ENCODE results near the gene KCNK10. TPM values are rescaled to one million over a fixed set of nuclear protein-coding genes. Genes with fewer than 3 reads are reported as not detected.

The KCNK10 gene
- total and polyA plus RNA-seq, 2 experiments from 2014 or later = 1.6 to 1.7 TPM

DNA sequence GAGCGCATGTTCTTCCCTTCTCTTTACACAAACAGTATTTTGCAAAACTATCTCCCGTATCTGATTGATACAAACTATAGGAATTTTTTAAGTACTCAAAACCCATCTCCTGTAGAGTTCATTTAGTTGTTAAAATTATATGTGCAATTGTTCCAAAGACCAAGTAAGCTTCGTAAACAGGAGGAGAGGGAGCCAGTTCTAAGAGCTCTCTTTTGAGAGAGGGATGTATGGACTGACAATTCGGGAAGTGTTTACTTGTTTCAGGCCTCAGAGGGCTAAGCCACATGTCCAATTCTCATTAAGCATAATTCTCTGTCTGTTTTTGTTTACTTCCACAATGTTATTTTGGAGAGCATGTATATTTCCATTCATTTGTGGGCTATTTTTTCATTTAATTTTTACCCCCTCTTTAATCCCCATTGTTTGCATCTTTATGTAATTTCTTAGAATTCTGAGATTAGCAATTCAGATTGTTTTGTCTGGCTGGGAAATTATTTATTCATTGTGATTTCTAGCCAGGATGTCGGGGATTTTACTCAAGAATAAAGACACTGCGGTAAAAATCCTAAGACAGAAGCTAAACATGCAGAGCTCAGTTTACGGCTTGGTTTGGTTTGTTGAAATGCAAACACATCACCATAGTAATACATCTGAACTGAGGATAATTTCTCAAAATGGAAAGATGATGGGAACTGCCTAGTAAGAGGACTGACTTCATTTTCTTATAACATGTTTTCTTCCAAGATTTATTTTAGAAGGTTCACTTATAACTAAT lies 126.8 kb downstream of the KCNK10 start:
- Histone ChIP-seq H4K20me1 (ENCODE audit: insufficient read depth, poor library complexity, severe bottlenecking) (no peaks in the 10 kb centered on the region), H3K27me3 (no peaks in the 10 kb centered on the region), H3K36me3 (replicated peaks; ENCODE audit: insufficient read depth, low read depth) (no peaks in the 10 kb centered on the region), H3K27ac (no peak overlapping the region), H3K4me2 (peak overlapping the region; percentile 40), H3K9me2 (replicated peaks; ENCODE audit: insufficient read depth) (no peaks in the 10 kb centered on the region), H3K79me2 (no peaks in the 10 kb centered on the region), H3K4me3 (no peak overlapping the region), H3K4me1 (ENCODE audit: insufficient read depth) (peaks cover 12% of the 10 kb centered on the region), H3K9me3 (ENCODE audit: low read depth) (no peaks in the 10 kb centered on the region), H2AFZ (no peak overlapping the region)
- DNase-seq (ENCODE audit: low spot score) = no peak
- 61% methylated on average over 7 of the region's 7 CpGs for WGBS (ENCODE audit: low lambda C conversion rate, missing lambda C conversion rate)
- no peak for TF ChIP-seq EZH2 (IDR thresholded peaks at IDR 0.05; ENCODE audit: borderline replicate concordance)
- TF ChIP-seq EZH2phosphoT487 (IDR thresholded peaks at IDR 0.05; ENCODE audit: low read depth, severe bottlenecking, unreplicated experiment) = no peak
- TF ChIP-seq, protein P1, sequence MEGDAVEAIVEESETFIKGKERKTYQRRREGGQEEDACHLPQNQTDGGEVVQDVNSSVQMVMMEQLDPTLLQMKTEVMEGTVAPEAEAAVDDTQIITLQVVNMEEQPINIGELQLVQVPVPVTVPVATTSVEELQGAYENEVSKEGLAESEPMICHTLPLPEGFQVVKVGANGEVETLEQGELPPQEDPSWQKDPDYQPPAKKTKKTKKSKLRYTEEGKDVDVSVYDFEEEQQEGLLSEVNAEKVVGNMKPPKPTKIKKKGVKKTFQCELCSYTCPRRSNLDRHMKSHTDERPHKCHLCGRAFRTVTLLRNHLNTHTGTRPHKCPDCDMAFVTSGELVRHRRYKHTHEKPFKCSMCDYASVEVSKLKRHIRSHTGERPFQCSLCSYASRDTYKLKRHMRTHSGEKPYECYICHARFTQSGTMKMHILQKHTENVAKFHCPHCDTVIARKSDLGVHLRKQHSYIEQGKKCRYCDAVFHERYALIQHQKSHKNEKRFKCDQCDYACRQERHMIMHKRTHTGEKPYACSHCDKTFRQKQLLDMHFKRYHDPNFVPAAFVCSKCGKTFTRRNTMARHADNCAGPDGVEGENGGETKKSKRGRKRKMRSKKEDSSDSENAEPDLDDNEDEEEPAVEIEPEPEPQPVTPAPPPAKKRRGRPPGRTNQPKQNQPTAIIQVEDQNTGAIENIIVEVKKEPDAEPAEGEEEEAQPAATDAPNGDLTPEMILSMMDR (IDR thresholded peaks at IDR 0.05; ENCODE audit: poor library complexity) = no peak

DNA sequence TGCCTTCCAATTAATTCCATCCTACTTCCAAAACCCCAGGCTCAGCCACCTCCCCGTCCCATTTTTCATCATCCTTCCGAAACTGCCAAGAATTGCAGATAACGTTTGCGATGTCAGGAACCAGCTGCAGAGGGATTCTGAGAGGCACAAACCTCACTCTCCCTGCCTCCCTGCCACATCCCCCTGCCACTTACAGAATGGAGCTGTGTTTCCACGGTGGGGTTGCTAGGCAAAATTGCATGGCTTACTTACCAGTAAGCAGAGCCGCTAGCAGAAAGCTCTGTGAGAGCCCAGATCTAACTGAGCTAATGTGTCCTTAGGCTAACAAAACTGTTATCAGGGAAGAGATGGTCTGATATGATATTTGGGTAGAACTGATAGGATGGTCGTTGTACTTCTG lies 127.4 kb downstream of the KCNK10 start:
- peak; percentile 22 for DNase-seq (ENCODE audit: low spot score)
- Histone ChIP-seq H3K27me3 (no peaks in the 10 kb centered on the region), H2AFZ (no peak overlapping the region), H3K4me2 (peak overlapping the region; percentile 40), H3K4me1 (ENCODE audit: insufficient read depth) (peaks cover 12% of the 10 kb centered on the region), H3K9me3 (ENCODE audit: low read depth) (no peaks in the 10 kb centered on the region), H3K4me3 (no peak overlapping the region), H3K79me2 (no peaks in the 10 kb centered on the region), H3K27ac (no peak overlapping the region), H4K20me1 (ENCODE audit: insufficient read depth, poor library complexity, severe bottlenecking) (no peaks in the 10 kb centered on the region), H3K9me2 (replicated peaks; ENCODE audit: insufficient read depth) (no peaks in the 10 kb centered on the region), H3K36me3 (replicated peaks; ENCODE audit: insufficient read depth, low read depth) (no peaks in the 10 kb centered on the region)
- 14% methylated on average over 7 of the region's 7 CpGs for WGBS (ENCODE audit: low lambda C conversion rate, missing lambda C conversion rate)
- TF ChIP-seq, protein P1 (IDR thresholded peaks at IDR 0.05; ENCODE audit: poor library complexity) = no peak
- TF ChIP-seq EZH2phosphoT487 (IDR thresholded peaks at IDR 0.05; ENCODE audit: low read depth, severe bottlenecking, unreplicated experiment) (no peak), EZH2 (IDR thresholded peaks at IDR 0.05; ENCODE audit: borderline replicate concordance) (no peak)

DNA sequence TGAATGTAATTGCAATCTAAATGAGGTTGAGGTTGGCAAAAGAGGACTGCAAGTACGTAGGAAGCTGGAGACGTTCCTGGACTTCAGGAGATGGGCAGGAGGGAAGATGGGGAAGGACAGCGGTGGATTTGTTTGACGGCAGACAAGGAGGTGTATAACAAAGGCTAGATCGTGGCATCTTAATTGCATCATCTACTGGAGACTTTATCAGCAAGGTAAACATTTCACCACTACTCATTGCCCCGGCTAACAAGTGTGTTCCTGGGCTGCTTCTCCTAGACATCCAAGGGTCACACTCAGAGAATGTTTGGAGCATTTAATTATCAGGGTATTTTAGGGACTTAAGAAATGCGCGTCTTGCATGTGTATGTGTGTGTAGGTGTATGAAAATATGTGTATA lies 128.5 kb downstream of the KCNK10 start:
- Histone ChIP-seq H3K9me2 (replicated peaks; ENCODE audit: insufficient read depth) (no peaks in the 10 kb centered on the region), H4K20me1 (ENCODE audit: insufficient read depth, poor library complexity, severe bottlenecking) (no peaks in the 10 kb centered on the region), H3K9me3 (ENCODE audit: low read depth) (no peaks in the 10 kb centered on the region), H2AFZ (no peak overlapping the region), H3K27me3 (no peaks in the 10 kb centered on the region), H3K36me3 (replicated peaks; ENCODE audit: insufficient read depth, low read depth) (no peaks in the 10 kb centered on the region), H3K4me2 (peak overlapping the region; percentile 40), H3K79me2 (no peaks in the 10 kb centered on the region), H3K4me3 (no peak overlapping the region), H3K4me1 (ENCODE audit: insufficient read depth) (peaks cover 20% of the 10 kb centered on the region), H3K27ac (no peak overlapping the region)
- 40% methylated on average over 8 of the region's 8 CpGs for WGBS (ENCODE audit: low lambda C conversion rate, missing lambda C conversion rate)
- DNase-seq (ENCODE audit: low spot score) = peak; percentile 39
- TF ChIP-seq EZH2 (IDR thresholded peaks at IDR 0.05; ENCODE audit: borderline replicate concordance) (no peak), EZH2phosphoT487 (IDR thresholded peaks at IDR 0.05; ENCODE audit: low read depth, severe bottlenecking, unreplicated experiment) (no peak)
- TF ChIP-seq, protein P1 (IDR thresholded peaks at IDR 0.05; ENCODE audit: poor library complexity) = no peak
